GM12891 (cell line): Measurements from ENCODE around the gene DNAJC18.

Experiments
- DNase-seq: peaks from one replicate; pipeline ENCODE4 v3.0.0; 2011; ENCODE audit warnings: low spot score; ENCODE audit not compliant: insufficient read length
- FAIRE-seq: peaks from 2 replicates; lab custom pipeline; 2011; peaks lifted over from hg19 to GRCh38; lab: Jason Lieb, UNC
- PAX5 ChIP-seq: IDR thresholded peaks from 2 replicates; pipeline ENCODE4 v1.6.1; 2011; ENCODE audit warnings: low read length, moderate library complexity, mild to moderate bottlenecking; ENCODE audit not compliant: insufficient read depth, severe bottlenecking
- POLR2A ChIP-seq: IDR thresholded peaks from 2 replicates; pipeline ENCODE4 v1.6.1; 2011; ENCODE audit warnings: low read depth, low read length, control low read depth
- POLR2AphosphoS5 ChIP-seq: IDR thresholded peaks from 2 replicates; pipeline ENCODE4 v1.6.1; 2011; ENCODE audit warnings: low read depth, low read length, control low read depth
- POU2F2 ChIP-seq: IDR thresholded peaks from 2 replicates; pipeline ENCODE4 v1.6.1; 2011; ENCODE audit warnings: low read depth, mild to moderate bottlenecking, control low read depth, low read length, moderate library complexity
- SPI1 ChIP-seq: IDR thresholded peaks from 2 replicates; pipeline ENCODE4 v1.6.1; 2011; ENCODE audit warnings: low read depth, low read length, control low read depth
- TAF1 ChIP-seq: IDR thresholded peaks from 2 replicates; pipeline ENCODE4 v1.6.1; 2011; ENCODE audit warnings: low read depth, low read length, control low read depth

Gene DNAJC18

DNA sequence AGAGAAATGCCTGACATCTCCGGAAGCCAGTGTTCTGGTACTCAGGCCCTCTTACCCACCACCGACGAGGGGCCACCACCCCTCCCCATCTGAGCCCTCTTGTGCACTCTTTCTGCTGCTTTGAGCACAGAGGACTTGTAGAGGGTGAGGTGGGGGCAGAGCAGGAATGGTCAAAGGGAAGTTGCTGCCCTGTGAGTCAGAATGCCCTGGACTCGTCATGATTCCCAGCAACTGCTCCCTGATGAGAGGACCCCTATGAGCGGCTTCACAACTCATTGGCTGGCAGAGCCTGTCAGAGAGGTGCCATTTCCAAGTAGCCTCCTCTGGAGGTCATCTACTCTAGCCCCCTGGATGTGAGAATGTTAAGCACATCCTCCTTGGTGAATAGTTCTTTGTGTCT lies 22.4 kb upstream of the DNAJC18 start:
- no peak for DNase-seq
- no peak for FAIRE-seq
- TF ChIP-seq SPI1: no peak
- TF ChIP-seq POLR2AphosphoS5: no peak
- no peak for TF ChIP-seq TAF1
- TF ChIP-seq PAX5: no peak
- no peak for TF ChIP-seq POLR2A
- TF ChIP-seq POU2F2: no peak

DNA sequence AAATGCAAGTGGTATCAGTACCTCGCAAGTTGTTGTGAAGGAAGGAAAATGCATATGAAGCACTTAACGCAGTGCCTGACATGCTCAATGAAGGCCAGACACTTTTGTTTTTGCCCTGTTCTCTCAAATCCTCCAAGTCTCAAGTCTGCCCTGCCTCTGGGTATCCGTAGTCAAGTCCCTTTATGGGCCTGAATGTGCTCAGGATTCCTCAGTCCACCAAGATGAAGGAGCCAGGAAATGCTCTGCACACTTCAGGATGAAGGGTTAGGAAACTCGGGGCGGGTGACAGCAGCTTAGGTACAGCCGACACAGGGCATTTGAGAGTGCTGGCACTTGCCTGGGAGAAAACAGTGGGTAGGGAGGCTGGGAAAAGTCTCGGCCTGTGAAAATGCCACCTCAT lies 21.9 kb upstream of the DNAJC18 start:
- no peak for DNase-seq
- no peak for TF ChIP-seq POLR2AphosphoS5
- no peak for TF ChIP-seq TAF1
- FAIRE-seq: no peak

DNA sequence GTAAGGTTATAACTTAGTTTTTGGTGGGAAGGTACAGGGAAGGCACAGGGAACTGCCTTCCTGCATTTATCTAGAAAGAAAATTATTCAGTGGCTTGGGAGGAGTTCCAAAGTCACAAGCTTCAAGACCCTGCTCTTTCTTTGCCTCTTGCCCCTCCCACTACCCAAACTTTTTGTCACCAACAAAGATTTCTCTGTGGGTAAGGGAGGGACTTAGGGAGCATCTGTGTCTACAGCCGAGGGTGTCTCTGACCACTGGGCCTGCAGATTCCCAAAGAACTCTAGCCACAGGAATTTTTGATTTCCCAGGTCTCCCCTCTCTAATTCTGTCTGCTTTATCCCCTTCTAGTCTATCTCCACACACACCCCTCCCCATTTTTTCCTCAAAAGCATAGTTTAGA lies 21.1 kb upstream of the DNAJC18 start:
- no peak for TF ChIP-seq POU2F2
- no peak for TF ChIP-seq PAX5
- no peak for TF ChIP-seq SPI1
- no peak for TF ChIP-seq TAF1
- no peak for TF ChIP-seq POLR2A
- no peak for TF ChIP-seq POLR2AphosphoS5
- no peak for FAIRE-seq
- DNase-seq: no peak

DNA sequence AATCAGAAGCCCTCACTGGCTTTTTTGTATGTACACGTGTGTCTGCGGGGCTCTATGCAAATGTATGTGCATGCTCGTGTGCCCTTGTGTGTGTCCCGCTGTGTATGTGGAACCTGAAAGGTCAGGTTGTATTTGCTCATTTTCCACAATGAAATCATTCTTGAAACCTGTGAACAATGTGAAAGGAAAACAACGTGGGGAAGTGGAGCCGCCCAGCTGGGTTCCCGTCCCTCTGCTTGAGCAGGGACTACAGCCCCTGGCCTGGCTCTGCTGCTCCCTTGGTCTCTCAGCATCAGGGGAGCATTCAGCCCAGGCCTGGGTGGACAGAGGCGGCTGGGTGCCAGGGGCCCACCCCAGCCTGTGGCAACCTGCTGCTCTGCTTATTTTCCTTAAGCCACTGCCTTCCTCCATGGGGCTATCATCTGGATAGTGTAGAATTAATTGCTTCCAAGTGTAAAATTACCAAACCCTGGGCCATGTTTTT lies 20.2 kb upstream of the DNAJC18 start:
- DNase-seq: no peak
- peak; percentile 82 for TF ChIP-seq POU2F2
- 0 out of 2 replicates have a peak, but pooled peaks have one; percentile 49 for TF ChIP-seq SPI1
- no peak for TF ChIP-seq POLR2A
- peak; percentile 5 for FAIRE-seq

DNA sequence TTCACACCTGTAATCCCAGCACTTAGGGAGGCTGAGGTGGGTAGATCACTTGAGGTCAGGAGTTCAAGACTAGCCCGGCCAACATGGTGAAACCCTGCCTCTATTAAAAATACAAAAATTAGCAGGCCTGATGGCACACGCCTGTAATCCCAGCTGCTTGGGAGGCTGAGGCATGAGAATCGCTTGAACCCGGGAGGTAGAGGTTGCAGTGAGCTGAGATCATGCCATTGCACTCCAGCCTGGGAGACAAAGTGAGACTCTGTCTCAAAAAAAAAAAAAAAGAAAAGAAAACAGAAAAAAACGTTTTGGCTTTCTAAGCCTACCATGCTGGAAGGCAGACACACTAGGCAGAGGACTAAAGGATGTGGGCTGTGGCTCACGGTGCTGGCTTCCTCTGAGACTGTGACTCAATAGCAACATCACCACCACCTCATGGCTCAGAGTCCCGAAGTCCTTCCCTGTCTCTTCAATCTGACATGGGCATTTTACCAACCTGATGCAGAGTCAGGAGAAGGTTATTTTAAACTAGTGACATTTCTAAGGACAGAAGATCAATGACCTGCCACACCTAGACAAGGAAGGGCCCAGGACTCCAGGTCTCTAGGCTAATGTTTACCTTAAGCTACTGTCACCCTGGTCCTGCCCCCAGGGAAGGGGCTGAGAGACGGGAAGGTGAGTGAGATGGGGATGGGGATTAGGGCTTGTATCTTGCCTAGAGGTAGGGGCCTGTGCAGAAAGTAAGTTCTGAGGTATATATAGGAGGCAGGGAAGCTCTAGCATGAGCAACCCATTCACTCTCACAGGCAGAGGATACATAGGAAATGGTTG lies 19.5 kb upstream of the DNAJC18 start:
- TF ChIP-seq SPI1 (peak; percentile 26; the same call in 1 of the 2 replicates), PAX5 (no peak)
- peak; percentile 62 for DNase-seq
- peak; percentile 64 for FAIRE-seq

DNA sequence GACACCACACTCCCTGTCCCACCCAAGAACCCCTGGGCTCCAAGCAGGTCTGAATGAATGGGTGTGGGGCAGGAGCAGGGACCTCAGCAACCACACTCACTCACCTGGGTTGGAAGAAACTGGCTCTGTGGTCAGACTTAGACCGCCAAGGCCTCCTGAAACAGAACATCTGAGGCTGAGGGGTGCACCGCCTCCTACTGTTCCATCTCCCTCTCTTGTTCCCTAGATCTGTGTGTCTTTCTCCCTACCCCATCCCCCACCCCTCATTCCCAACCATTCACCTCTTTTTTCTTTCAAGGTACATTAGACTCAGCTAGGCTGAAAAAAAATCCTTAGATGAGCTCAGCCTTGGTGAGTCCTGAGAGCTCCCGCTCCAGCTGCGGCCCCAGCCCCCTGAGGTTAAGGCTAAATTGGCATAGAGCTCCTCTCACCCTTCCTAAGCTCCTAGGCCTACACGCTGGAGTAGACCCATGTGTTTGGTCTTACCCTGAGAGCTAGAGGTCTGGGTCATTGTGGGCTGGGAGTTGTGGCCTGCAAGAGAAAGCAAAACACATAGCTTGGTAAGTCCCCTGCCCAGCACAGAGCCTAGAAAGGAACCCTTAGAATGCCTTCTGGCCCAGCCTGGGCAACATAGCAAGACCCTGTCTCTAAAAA lies 18.5 kb upstream of the DNAJC18 start:
- TF ChIP-seq POLR2AphosphoS5: no peak
- no peak for TF ChIP-seq PAX5
- TF ChIP-seq POU2F2: no peak

DNA sequence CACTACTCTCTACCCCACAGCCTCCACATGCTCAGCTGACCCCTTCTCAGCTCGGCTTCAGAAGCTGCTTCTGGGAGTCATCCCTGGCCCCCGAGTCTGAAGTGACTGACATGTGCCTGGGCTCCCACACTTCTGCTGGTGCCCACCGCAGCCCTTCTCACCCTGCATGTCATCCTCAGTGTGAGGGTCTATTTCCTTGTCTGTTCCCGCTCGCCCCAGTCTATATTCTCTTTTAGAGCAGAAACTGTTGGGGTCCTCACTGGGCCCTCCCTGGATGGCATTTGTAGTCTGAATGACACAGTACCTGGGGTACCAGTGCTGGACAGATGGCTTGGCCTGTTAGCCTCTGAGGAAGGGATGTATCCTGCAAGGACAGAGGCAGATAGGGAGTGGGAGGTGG lies 17.9 kb upstream of the DNAJC18 start:
- no peak for FAIRE-seq
- TF ChIP-seq POLR2A (no peak), PAX5 (no peak), POU2F2 (no peak)

More for the DNA sequence above, 18.5 kb upstream of the DNAJC18 start:
- DNase-seq (no peak), FAIRE-seq (no peak)

DNA sequence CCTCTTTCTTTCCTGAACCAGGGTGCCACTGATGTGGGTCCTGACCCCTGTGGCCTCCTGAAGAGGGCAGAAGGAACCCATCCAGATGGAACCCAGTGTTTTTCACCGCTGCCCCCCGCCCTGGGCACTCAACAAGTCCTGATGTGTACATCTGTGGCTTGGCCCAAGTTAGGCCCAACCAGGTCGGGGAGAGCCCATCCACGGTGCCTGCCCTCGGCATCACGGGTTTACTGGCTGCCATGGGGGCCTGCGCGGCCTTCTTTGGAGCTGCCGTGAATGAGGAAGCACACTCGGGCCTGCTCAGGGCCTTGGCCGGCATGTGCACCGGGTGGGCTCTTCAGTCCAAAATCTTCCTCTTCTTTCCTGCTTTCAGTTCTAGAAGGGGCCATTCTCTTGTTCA lies 17.5 kb upstream of the DNAJC18 start:
- DNase-seq (no peak), FAIRE-seq (no peak)
- TF ChIP-seq PAX5: no peak
- TF ChIP-seq SPI1: no peak
- no peak for TF ChIP-seq TAF1

More for the DNA sequence above, 17.9 kb upstream of the DNAJC18 start:
- no peak for DNase-seq

DNA sequence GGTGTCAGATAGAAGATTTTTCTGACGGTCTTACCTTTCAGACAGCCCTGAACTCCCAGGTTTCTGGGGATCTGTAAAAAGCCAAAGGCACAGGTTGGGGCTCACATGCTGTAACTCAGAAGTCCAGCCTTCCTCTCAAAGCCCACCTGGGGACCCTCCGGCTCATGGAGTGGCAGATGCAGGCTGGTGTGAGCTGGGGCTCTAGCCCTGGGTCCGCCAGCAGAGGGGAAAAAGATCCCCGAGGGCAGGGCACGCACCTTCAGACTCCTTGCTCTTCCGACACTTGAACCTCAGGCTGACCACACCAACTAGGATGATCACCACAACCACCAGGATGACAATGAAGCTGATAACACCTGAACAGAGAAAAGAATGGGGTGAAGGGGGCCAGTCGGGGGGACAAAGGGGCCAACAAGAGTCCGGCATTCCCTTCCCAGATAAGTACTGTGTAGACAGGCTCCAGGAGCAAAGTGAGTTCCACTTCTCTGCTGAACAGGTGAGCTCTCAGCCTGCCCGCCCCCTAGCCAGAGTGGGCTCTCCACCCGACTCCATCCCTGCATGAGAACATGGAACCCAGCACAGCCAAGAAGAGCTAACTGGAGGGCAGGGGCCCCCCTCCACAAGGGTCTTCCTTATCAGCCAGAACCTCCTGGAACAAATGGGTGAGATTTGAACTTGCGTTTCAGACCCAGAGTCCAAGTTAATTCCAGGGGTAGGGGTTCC lies 15.4 kb upstream of the DNAJC18 start:
- DNase-seq (no peak), FAIRE-seq (no peak)
- no peak for TF ChIP-seq POLR2A
- TF ChIP-seq TAF1: no peak
- TF ChIP-seq POU2F2: no peak
- no peak for TF ChIP-seq POLR2AphosphoS5
- TF ChIP-seq SPI1: no peak
- TF ChIP-seq PAX5: no peak
